Measurements from ENCODE around the gene NFKB1.
"Not testable (repeated sequence)": the region's sequence is repeated elsewhere in the genome, so short reads cannot be mapped to it uniquely, and the experiment has no call there.

NFKB1 gene

GRCh38 chr4:102601586-102602227, 100.5 kb downstream of the NFKB1 start:
- DNase-seq, result no peak

- no peak for DNase-seq
Observed at GRCh38 chr4:102604222-102604940, 103.2 kb downstream of the NFKB1 start.

- DNase-seq, result no peak
Observed at GRCh38 chr4:102606261-102606660, 105.1 kb downstream of the NFKB1 start.

- no peak for DNase-seq
Observed at GRCh38 chr4:102606846-102607450, 105.8 kb downstream of the NFKB1 start.

GRCh38 chr4:102608190-102608589, 107.0 kb downstream of the NFKB1 start:
- no peak for DNase-seq

GRCh38 chr4:102610007-102610406, 108.8 kb downstream of the NFKB1 start:
- DNase-seq, result no peak

GRCh38 chr4:102610476-102610875, 109.3 kb downstream of the NFKB1 start:
- no peak for DNase-seq

GRCh38 chr4:102612210-102612609, 111.1 kb downstream of the NFKB1 start:
- no peak for DNase-seq

- no peak for DNase-seq
Observed at GRCh38 chr4:102612824-102613366, 111.7 kb downstream of the NFKB1 start.

- no peak for DNase-seq
Observed at GRCh38 chr4:102614801-102615200, 113.6 kb downstream of the NFKB1 start.

GRCh38 chr4:102616636-102617035, 115.5 kb downstream of the NFKB1 start:
- peak; percentile 22 for DNase-seq

- not testable (repeated sequence) for DNase-seq
Observed at GRCh38 chr4:102619021-102619420, 117.9 kb downstream of the NFKB1 start.

GRCh38 chr4:102619776-102620631, 118.8 kb downstream of the NFKB1 start:
- DNase-seq, result not testable (repeated sequence)

GRCh38 chr4:102620697-102621497, 119.7 kb downstream of the NFKB1 start:
- DNase-seq, result peak; percentile 47

GRCh38 chr4:102623622-102624021, 122.5 kb downstream of the NFKB1 start:
- DNase-seq, result peak; percentile 3

GRCh38 chr4:102624505-102624904, 123.3 kb downstream of the NFKB1 start:
- DNase-seq, result no peak

- no peak for DNase-seq
Observed at GRCh38 chr4:102625232-102625930, 124.2 kb downstream of the NFKB1 start.

- DNase-seq, result no peak
Observed at GRCh38 chr4:102627831-102628523, 126.8 kb downstream of the NFKB1 start.

- no peak for DNase-seq
Observed at GRCh38 chr4:102629673-102630072, 128.5 kb downstream of the NFKB1 start.

- no peak for DNase-seq
Observed at GRCh38 chr4:102631616-102632015, 130.5 kb downstream of the NFKB1 start.

All from NCI-H510A treated with DMSO at 0.1 percent for 48 hours (cell line).